HUES48 (cell line): ENCODE data around the gene CD58.

Source experiments
- H3K27ac ChIP-seq: one replicate; pipeline ENCODE4 v1.7.0; 2013; ENCODE audit warnings: low read depth, low read length, inconsistent platforms
- H3K27me3 ChIP-seq: 2 replicates; pipeline ENCODE4 v1.6.1; 2013; ENCODE audit warnings: mild to moderate bottlenecking, low read length; ENCODE audit not compliant: control insufficient read depth, insufficient read depth
- H3K36me3 ChIP-seq: 2 replicates; pipeline ENCODE4 v1.6.1; 2013; ENCODE audit warnings: low read length; ENCODE audit not compliant: control insufficient read depth, insufficient read depth
- H3K4me1 ChIP-seq: 2 replicates; pipeline ENCODE4 v1.6.1; 2013; ENCODE audit warnings: mild to moderate bottlenecking, low read length; ENCODE audit not compliant: control insufficient read depth, insufficient read depth
- H3K4me3 ChIP-seq: 2 replicates; pipeline ENCODE4 v1.5.1; 2013; ENCODE audit warnings: mild to moderate bottlenecking, low read depth, low read length
- H3K9ac ChIP-seq: 2 replicates; pipeline ENCODE4 v1.6.1; 2013; ENCODE audit warnings: mild to moderate bottlenecking, low read depth, low read length, moderate library complexity
- H3K9me3 ChIP-seq: 2 replicates; pipeline ENCODE4 v1.6.1; 2013; ENCODE audit warnings: low read length; ENCODE audit not compliant: control insufficient read depth, insufficient read depth

CD58 gene

DNA sequence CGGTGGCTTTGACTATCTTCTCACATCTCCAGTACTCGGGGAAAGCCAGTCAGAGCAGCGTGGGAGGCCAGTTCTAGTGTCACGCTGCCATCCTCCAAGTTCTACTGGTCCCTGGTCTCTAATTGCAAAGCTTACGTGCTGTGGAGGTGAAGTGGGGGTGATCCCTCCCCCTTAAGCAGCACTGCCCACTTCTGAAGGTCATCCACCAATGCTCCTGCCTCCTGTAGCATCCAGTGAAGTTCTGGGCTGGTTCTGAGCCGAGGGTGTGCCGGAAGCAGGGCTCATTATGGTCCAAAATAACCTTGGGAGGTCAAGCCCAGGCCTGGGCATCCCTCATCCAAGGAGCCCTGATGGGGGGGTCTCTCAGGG lies 95.0 kb downstream of the CD58 start:
- H3K27ac ChIP-seq: peak overlapping the region; percentile 68
- peaks cover 22% of the 10 kb centered on the region for H3K4me1 ChIP-seq
- H3K27me3 ChIP-seq: no peaks in the 10 kb centered on the region
- no peaks in the 10 kb centered on the region for H3K36me3 ChIP-seq
- no peak overlapping the region for H3K9ac ChIP-seq
- no peaks in the 10 kb centered on the region for H3K9me3 ChIP-seq
- no peak overlapping the region for H3K4me3 ChIP-seq

DNA sequence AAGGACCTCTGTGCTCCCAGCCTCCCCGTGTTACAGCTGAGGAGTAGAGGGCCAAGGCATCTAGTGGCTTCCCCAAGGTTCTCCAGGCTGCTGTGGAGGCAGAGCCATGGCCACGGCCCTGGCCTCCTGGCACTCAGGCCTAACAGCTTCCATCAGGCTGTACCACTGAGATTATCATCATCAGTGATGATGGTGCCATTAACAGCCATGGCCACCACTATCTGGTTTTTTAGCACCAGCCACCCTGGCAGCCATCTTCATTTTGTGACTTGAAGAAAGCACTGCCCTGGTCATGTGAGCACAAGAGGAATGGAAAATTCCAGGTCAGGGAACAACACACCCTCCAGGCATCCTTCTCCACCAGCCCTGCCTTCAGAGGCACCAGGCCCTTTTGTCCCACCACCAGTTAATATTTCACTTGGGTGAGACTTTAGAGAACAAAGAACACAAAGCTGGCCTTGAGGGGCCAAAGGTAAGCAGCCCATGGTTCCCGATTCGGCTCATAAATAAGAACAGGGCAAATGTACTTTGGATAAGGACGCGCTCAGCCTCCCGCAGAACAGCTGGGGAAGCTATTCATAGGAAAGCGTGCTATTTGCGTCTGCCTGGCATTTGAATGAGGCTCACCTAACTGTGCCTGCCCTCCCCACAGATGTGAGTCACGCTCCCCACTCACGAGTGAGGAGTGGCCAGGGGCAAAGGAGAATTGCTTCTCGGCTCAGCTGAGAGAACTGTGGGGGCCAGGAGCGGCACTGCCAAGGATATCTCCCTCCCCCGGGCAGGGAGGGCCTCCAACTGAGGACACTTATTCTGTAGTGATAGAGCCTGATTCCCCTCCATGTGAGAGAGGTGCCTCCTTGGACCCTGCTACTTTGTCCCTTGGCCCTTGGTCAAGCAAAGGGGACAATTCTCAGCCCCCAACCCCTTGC lies 95.6 kb downstream of the CD58 start:
- Histone ChIP-seq H3K4me3 (no peak overlapping the region), H3K9ac (no peak overlapping the region), H3K9me3 (no peaks in the 10 kb centered on the region), H3K4me1 (peaks cover 22% of the 10 kb centered on the region), H3K36me3 (no peaks in the 10 kb centered on the region), H3K27me3 (no peaks in the 10 kb centered on the region), H3K27ac (peak overlapping the region; percentile 68)

DNA sequence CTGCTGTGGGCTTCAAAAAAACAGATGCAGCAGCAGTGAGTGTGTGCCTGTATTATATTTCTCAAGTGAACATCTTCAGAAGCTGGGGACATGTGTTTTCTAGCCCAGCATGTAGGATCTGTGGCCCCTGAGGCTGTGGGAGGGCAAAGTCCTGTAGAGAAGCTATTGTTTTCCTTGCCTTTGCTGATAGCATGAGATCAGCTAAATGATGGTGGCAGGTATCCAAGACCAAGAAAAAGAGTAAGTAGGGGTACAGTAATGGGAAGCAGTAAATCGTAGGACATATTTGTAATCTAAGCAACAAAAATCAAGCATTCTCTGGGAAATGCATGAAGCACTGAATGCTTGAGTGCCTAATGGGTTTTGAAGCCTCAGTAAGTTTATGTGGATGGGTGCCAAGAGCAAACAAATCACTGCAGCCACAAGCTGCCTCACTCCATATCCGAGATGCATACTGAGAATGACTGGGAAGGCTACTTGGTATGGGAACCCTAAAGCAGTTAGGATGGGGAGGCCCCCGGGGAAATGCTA lies 98.3 kb downstream of the CD58 start:
- Histone ChIP-seq H3K4me1 (peaks cover 7% of the 10 kb centered on the region; the same call in 1 of the 2 replicates), H3K27ac (no peak overlapping the region), H3K4me3 (no peak overlapping the region), H3K36me3 (no peaks in the 10 kb centered on the region), H3K9ac (no peak overlapping the region), H3K9me3 (no peaks in the 10 kb centered on the region), H3K27me3 (no peaks in the 10 kb centered on the region)

DNA sequence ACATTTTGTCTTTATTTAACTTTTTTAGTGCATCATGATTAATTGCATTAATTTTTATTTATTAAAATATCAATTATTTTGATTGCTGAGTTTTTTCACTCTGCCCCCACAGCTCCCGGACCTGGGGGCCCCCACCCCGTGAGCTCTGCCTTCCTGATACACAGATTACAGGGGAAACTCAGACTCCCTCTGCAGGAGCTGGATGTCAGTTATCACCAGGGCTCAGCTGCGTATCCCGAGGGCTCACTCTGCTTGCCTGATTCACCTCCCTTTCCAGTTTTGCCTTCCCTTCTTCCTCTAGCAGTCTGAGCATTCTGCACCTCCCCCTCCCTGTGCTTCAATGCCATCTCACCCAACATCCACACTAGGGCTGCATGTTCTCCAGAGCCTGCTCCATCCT lies 99.6 kb downstream of the CD58 start:
- no peak overlapping the region for H3K4me3 ChIP-seq
- H3K9ac ChIP-seq: no peak overlapping the region
- no peak overlapping the region for H3K27ac ChIP-seq
- peaks cover 7% of the 10 kb centered on the region; the same call in 1 of the 2 replicates for H3K4me1 ChIP-seq
- no peaks in the 10 kb centered on the region for H3K27me3 ChIP-seq
- no peaks in the 10 kb centered on the region for H3K36me3 ChIP-seq
- no peaks in the 10 kb centered on the region for H3K9me3 ChIP-seq

DNA sequence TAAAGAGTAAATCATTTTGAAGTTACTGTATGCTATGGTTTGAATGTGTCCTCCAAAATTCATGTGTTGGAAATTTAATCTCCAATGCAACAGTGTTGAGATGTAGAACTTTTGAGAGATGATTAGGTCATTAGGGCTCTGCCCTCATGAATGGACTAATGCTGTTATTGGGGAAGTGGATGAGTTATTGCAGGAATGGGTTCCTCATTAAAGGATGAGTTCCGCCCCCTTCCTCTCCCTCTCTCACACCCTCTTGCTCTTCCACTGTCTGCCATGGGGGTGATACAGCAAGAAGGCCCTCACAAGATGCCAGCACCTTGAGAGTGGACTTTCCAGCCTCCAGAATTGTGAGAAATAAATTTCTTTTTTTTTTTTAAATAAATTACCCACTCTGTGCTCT lies 100.2 kb downstream of the CD58 start:
- H3K36me3 ChIP-seq: no peaks in the 10 kb centered on the region
- H3K4me3 ChIP-seq: no peak overlapping the region
- H3K9ac ChIP-seq: no peak overlapping the region
- no peaks in the 10 kb centered on the region for H3K27me3 ChIP-seq
- no peaks in the 10 kb centered on the region for H3K9me3 ChIP-seq
- H3K27ac ChIP-seq: no peak overlapping the region
- peaks cover 7% of the 10 kb centered on the region; the same call in 1 of the 2 replicates for H3K4me1 ChIP-seq

DNA sequence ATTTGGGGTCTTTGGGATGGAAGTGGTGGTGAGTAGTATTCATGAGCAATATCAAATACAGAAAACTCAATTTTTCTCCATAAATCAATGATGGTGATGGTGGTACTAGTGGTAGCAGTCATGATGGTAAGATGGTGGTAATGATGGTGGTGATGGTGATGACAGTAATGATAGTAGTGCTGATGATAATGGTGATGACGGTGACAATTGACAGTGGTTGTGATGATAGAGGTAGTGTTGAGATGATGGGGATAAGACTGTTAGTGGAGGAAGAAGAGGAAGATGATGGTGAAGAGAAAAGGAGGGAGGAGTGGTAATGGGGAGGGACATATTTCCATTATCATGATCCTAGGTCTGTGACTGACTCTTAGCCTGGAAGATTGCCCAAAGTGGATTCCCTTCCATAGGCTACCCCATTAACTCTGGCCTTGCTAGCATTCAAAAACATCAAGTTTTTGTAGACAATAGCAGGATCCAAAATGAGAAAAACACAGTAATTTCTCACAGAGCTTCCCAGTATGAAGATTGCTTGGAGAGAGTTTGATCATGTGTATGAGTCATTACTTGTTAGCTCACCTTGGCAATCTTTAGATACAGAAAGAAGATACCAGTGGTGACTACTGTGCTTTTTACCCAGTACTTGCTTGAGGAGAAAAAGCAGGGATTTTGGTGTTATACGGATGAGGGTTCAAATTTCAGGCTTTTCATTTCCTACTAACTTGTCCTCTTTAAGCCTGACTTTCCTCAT lies 103.8 kb downstream of the CD58 start:
- Histone ChIP-seq H3K27me3 (no peaks in the 10 kb centered on the region), H3K27ac (peak overlapping the region; percentile 41), H3K9ac (no peak overlapping the region), H3K4me1 (peaks cover 7% of the 10 kb centered on the region; the same call in 1 of the 2 replicates), H3K9me3 (no peaks in the 10 kb centered on the region), H3K36me3 (no peaks in the 10 kb centered on the region), H3K4me3 (no peak overlapping the region)

DNA sequence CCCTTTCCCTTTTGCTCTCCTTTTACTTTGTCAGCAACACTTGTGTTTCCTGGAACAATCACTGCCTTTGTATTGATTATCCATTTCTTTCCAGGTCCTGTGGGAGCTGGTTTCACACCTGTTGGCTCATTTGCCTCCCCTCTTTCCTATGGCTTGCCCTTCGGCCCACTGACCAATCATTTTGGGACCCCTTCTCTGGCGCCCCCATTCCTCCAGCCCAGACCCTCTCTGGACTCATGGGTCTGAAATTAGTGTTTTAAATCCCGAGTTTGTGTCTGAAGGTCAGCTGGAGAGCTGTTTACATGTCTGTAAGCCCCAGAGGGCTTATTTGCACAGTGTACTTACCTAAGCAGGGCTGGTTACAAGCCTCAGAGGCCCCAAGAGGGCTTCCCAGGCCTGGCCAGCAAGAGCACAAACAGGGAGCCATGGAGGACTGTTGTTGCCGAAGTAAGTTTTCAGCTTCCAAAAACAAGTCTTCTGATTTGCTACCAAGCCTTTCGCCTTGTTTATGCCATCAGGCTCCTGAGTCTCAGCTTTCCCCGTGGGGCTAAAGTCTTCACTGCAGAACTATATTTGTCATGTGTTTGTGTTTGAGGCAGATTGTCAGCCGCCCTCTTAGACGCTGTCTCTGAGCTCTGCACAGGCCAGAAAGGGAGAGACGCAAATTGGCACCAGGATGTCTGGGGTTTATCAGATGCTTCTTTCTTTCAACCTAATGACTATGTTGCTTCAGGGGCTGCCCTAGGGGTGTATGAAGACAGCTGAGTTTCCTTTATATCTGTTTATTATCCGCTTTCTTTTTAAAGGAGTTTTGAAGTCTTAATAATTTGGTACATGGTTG lies 104.8 kb downstream of the CD58 start:
- Histone ChIP-seq H3K4me3 (no peak overlapping the region), H3K27ac (peak overlapping the region; percentile 58), H3K36me3 (no peaks in the 10 kb centered on the region), H3K9ac (no peak overlapping the region), H3K9me3 (no peaks in the 10 kb centered on the region), H3K27me3 (no peaks in the 10 kb centered on the region), H3K4me1 (no peaks in the 10 kb centered on the region)

DNA sequence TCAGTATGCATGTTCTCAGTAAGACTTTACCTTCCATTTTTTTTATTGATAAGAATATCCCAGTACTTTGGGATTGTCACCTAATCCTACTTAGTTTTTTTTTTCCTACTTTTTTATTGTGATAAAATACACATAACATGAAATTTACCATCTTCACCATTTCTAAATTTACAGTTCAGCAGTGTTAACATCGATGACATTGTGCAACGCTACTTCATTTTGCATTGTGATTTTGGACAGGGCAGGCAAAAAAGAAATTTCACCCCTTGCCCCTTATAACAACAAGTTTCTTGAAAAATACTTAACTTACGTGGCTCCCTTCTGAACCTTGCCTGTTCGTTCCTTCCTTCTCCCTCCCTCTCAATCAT lies 105.4 kb downstream of the CD58 start:
- Histone ChIP-seq H3K4me1 (no peaks in the 10 kb centered on the region), H3K36me3 (no peaks in the 10 kb centered on the region), H3K9me3 (no peaks in the 10 kb centered on the region), H3K27ac (no peak overlapping the region), H3K27me3 (no peaks in the 10 kb centered on the region; the same call in 1 of the 2 replicates), H3K4me3 (no peak overlapping the region), H3K9ac (no peak overlapping the region)
